HUES6 (cell line): Measurements from ENCODE around the gene MPDZ.

Experiments
- H3K27ac ChIP-seq: 2 replicates; pipeline ENCODE4 v1.7.0; 2013; ENCODE audit warnings: low read depth, mild to moderate bottlenecking, low read length, inconsistent platforms
- H3K27me3 ChIP-seq: 2 replicates; pipeline ENCODE4 v1.6.1; 2013; ENCODE audit warnings: low read length; ENCODE audit not compliant: control insufficient read depth, insufficient read depth
- H3K36me3 ChIP-seq: 2 replicates; pipeline ENCODE4 v1.6.1; 2013; ENCODE audit warnings: low read length; ENCODE audit not compliant: control insufficient read depth, insufficient read depth
- H3K4me1 ChIP-seq: 2 replicates; pipeline ENCODE4 v1.6.1; 2013; ENCODE audit warnings: low read length; ENCODE audit not compliant: control insufficient read depth, insufficient read depth
- H3K4me3 ChIP-seq: 2 replicates; pipeline ENCODE4 v1.5.1; 2013; ENCODE audit warnings: low read depth, low read length
- H3K9ac ChIP-seq: one replicate; pipeline ENCODE4 v1.6.1; 2013; ENCODE audit warnings: mild to moderate bottlenecking, low read length
- H3K9me3 ChIP-seq: 2 replicates; pipeline ENCODE4 v1.6.1; 2013; ENCODE audit warnings: low read depth, low read length; ENCODE audit not compliant: control insufficient read depth, insufficient read depth

The MPDZ gene

GRCh38 chr9:13181652-13182051, 97.8 kb downstream of the MPDZ start:
- H3K4me3 ChIP-seq = no peak overlapping the region
- no peaks in the 10 kb centered on the region for H3K27me3 ChIP-seq
- no peaks in the 10 kb centered on the region for H3K9me3 ChIP-seq
- H3K36me3 ChIP-seq = peaks cover 13% of the 10 kb centered on the region
- no peak overlapping the region for H3K27ac ChIP-seq
- H3K9ac ChIP-seq = no peak overlapping the region
- H3K4me1 ChIP-seq = no peaks in the 10 kb centered on the region

GRCh38 chr9:13179257-13179656, 100.2 kb downstream of the MPDZ start:
- peaks cover 26% of the 10 kb centered on the region for H3K36me3 ChIP-seq
- no peaks in the 10 kb centered on the region for H3K27me3 ChIP-seq
- no peaks in the 10 kb centered on the region for H3K4me1 ChIP-seq
- H3K9me3 ChIP-seq = no peaks in the 10 kb centered on the region
- no peak overlapping the region for H3K9ac ChIP-seq
- H3K4me3 ChIP-seq = no peak overlapping the region
- H3K27ac ChIP-seq = no peak overlapping the region

- Histone ChIP-seq H3K4me3 (no peak overlapping the region), H3K9me3 (no peaks in the 10 kb centered on the region), H3K9ac (no peak overlapping the region), H3K4me1 (no peaks in the 10 kb centered on the region), H3K27me3 (no peaks in the 10 kb centered on the region), H3K36me3 (peaks cover 19% of the 10 kb centered on the region), H3K27ac (no peak overlapping the region)
Observed at GRCh38 chr9:13175732-13176131, 103.8 kb downstream of the MPDZ start.

GRCh38 chr9:13174906-13175639, 104.4 kb downstream of the MPDZ start:
- peaks cover 19% of the 10 kb centered on the region for H3K36me3 ChIP-seq
- no peak overlapping the region for H3K9ac ChIP-seq
- no peaks in the 10 kb centered on the region for H3K9me3 ChIP-seq
- no peaks in the 10 kb centered on the region for H3K4me1 ChIP-seq
- H3K4me3 ChIP-seq = no peak overlapping the region
- no peaks in the 10 kb centered on the region for H3K27me3 ChIP-seq
- no peak overlapping the region for H3K27ac ChIP-seq

- no peak overlapping the region for H3K9ac ChIP-seq
- H3K27me3 ChIP-seq = no peaks in the 10 kb centered on the region
- H3K4me3 ChIP-seq = no peak overlapping the region
- H3K4me1 ChIP-seq = no peaks in the 10 kb centered on the region
- H3K27ac ChIP-seq = no peak overlapping the region
- H3K36me3 ChIP-seq = peaks cover 19% of the 10 kb centered on the region
- H3K9me3 ChIP-seq = no peaks in the 10 kb centered on the region
Observed at GRCh38 chr9:13173553-13173952, 105.9 kb downstream of the MPDZ start.

GRCh38 chr9:13171261-13171660, 108.2 kb downstream of the MPDZ start:
- no peak overlapping the region for H3K4me3 ChIP-seq
- H3K27ac ChIP-seq = no peak overlapping the region
- H3K27me3 ChIP-seq = no peaks in the 10 kb centered on the region
- H3K4me1 ChIP-seq = no peaks in the 10 kb centered on the region
- no peaks in the 10 kb centered on the region for H3K9me3 ChIP-seq
- H3K36me3 ChIP-seq = peaks cover 26% of the 10 kb centered on the region
- H3K9ac ChIP-seq = no peak overlapping the region

GRCh38 chr9:13166996-13167395, 112.5 kb downstream of the MPDZ start:
- no peak overlapping the region for H3K4me3 ChIP-seq
- H3K9ac ChIP-seq = no peak overlapping the region
- H3K4me1 ChIP-seq = peaks cover 4% of the 10 kb centered on the region; the same call in 1 of the 2 replicates
- H3K9me3 ChIP-seq = no peaks in the 10 kb centered on the region
- H3K27me3 ChIP-seq = no peaks in the 10 kb centered on the region
- H3K36me3 ChIP-seq = peaks cover 17% of the 10 kb centered on the region
- no peak overlapping the region for H3K27ac ChIP-seq

GRCh38 chr9:13165956-13166355, 113.5 kb downstream of the MPDZ start:
- no peaks in the 10 kb centered on the region for H3K9me3 ChIP-seq
- H3K4me3 ChIP-seq = no peak overlapping the region
- H3K4me1 ChIP-seq = peaks cover 4% of the 10 kb centered on the region; the same call in 1 of the 2 replicates
- H3K27me3 ChIP-seq = no peaks in the 10 kb centered on the region
- H3K9ac ChIP-seq = no peak overlapping the region
- peaks cover 17% of the 10 kb centered on the region for H3K36me3 ChIP-seq
- no peak overlapping the region for H3K27ac ChIP-seq

GRCh38 chr9:13165236-13165945, 114.1 kb downstream of the MPDZ start:
- no peak overlapping the region for H3K4me3 ChIP-seq
- H3K9ac ChIP-seq = no peak overlapping the region
- H3K27me3 ChIP-seq = no peaks in the 10 kb centered on the region
- H3K27ac ChIP-seq = no peak overlapping the region
- peaks cover 17% of the 10 kb centered on the region for H3K36me3 ChIP-seq
- H3K9me3 ChIP-seq = no peaks in the 10 kb centered on the region
- peaks cover 4% of the 10 kb centered on the region; the same call in 1 of the 2 replicates for H3K4me1 ChIP-seq

GRCh38 chr9:13163946-13164345, 115.5 kb downstream of the MPDZ start:
- Histone ChIP-seq H3K4me3 (no peak overlapping the region), H3K36me3 (peaks cover 17% of the 10 kb centered on the region), H3K27me3 (no peaks in the 10 kb centered on the region), H3K4me1 (peaks cover 4% of the 10 kb centered on the region; the same call in 1 of the 2 replicates), H3K27ac (no peak overlapping the region), H3K9me3 (no peaks in the 10 kb centered on the region), H3K9ac (no peak overlapping the region)

GRCh38 chr9:13163287-13163686, 116.2 kb downstream of the MPDZ start:
- Histone ChIP-seq H3K27ac (no peak overlapping the region), H3K27me3 (no peaks in the 10 kb centered on the region), H3K9ac (no peak overlapping the region), H3K36me3 (peaks cover 17% of the 10 kb centered on the region), H3K4me1 (peaks cover 4% of the 10 kb centered on the region; the same call in 1 of the 2 replicates), H3K4me3 (no peak overlapping the region), H3K9me3 (no peaks in the 10 kb centered on the region)
